ENCODE results near the gene ARHGAP20.
A peak's percentile ranks its signal among the peaks of the same experiment; 100 is the strongest.

ARHGAP20 gene

DNA sequence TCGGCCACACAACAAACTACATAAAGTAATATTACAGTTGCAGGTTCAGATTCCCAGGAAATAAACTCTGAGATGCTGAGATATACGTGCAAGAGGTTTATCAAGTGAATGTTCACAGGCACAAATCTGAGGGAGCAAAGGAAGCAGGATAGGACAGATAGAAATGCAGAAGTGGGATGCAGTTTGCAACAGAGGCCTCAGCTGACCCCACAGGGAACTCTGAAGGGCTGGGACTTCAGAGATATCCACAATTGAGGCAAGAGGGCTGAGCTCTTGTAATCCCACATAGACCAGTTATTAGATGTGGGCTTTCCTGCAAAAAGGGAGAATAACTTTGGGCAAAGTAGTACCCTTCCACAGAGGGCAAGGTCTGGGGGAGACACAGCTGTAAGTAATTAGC lies 25.4 kb upstream of the ARHGAP20 start:
- Histone ChIP-seq H3K9me3 (replicated peaks; ENCODE audit: low read length) (no peaks in the 10 kb centered on the region), H3K4me2 (ENCODE audit: low read length) (no peak overlapping the region)

DNA sequence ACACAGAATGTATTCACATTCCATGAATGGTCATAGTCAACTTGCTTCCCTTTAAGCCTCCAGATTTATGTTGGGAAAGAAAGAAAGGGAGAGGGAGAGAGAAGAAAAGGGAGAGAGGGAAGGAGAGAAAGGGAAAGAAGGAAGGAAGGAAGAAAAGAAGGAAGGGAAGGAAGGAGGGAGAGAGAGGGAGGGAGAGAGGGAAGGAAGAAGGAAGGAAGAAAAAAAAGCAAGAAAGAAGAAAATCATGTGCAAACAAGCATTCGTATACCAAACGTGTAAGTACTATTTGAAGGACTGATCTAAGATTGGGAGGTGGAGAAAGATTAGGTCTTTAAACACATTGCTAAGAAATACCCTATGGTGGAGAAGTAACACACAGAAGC lies 23.9 kb upstream of the ARHGAP20 start:
- Histone ChIP-seq H3K36me3 (ENCODE audit: insufficient read depth, low read length) (no peaks in the 10 kb centered on the region), H3K27me3 (ENCODE audit: control insufficient read depth, insufficient read depth, low read length) (no peaks in the 10 kb centered on the region), H3K4me2 (ENCODE audit: low read length) (no peak overlapping the region), H3K4me1 (ENCODE audit: control insufficient read depth, insufficient read depth, low read length) (no peaks in the 10 kb centered on the region), H3K9me3 (replicated peaks; ENCODE audit: low read length) (no peaks in the 10 kb centered on the region), H3K9ac (ENCODE audit: low read depth, low read length) (no peak overlapping the region), H3K4me3 (ENCODE audit: low read length) (no peak overlapping the region)

More for the DNA sequence above, 25.4 kb upstream of the ARHGAP20 start:
- no peaks in the 10 kb centered on the region for H3K36me3 ChIP-seq (ENCODE audit: insufficient read depth, low read length)
- H3K4me1 ChIP-seq (ENCODE audit: control insufficient read depth, insufficient read depth, low read length) = no peaks in the 10 kb centered on the region
- no peak overlapping the region for H3K9ac ChIP-seq (ENCODE audit: low read depth, low read length)
- H3K4me3 ChIP-seq (ENCODE audit: low read length) = no peak overlapping the region
- no peaks in the 10 kb centered on the region for H3K27me3 ChIP-seq (ENCODE audit: control insufficient read depth, insufficient read depth, low read length)

DNA sequence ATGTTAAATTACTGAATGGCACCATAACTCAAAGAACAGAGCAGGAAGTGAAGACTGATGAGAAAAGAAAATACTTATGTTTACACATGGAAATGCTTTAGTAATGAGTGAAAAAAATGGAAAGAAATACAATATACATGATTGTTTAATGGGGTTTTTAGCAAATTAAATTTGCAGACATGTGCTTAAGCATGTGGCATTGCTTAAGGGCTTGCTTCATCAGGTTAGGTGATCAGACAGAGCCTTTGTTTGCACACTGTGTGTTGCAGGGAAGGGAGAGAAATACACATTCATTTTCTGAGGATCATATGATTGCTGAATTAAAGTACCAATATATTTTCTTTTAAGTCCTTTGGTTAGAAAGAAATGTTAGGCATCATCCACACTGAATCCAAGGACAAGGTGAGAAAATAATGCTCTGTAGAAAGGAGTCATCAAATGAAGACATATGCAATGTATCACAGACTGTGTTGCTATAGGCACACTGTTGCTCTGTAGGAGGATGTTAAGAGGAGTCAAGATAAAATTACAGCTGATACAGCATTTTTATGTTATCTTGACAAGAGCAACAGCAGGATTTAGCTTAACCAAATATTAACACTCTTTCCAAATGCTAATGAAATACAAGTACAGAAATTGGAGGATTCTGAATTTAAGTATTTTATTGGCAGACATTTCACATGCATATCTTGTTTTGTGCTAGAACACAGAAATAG lies 23.4 kb upstream of the ARHGAP20 start:
- Histone ChIP-seq H3K9ac (ENCODE audit: low read depth, low read length) (no peak overlapping the region), H3K36me3 (ENCODE audit: insufficient read depth, low read length) (no peaks in the 10 kb centered on the region), H3K4me3 (ENCODE audit: low read length) (no peak overlapping the region), H3K9me3 (replicated peaks; ENCODE audit: low read length) (no peaks in the 10 kb centered on the region), H3K4me1 (ENCODE audit: control insufficient read depth, insufficient read depth, low read length) (no peaks in the 10 kb centered on the region), H3K27me3 (ENCODE audit: control insufficient read depth, insufficient read depth, low read length) (no peaks in the 10 kb centered on the region), H3K4me2 (ENCODE audit: low read length) (no peak overlapping the region)

DNA sequence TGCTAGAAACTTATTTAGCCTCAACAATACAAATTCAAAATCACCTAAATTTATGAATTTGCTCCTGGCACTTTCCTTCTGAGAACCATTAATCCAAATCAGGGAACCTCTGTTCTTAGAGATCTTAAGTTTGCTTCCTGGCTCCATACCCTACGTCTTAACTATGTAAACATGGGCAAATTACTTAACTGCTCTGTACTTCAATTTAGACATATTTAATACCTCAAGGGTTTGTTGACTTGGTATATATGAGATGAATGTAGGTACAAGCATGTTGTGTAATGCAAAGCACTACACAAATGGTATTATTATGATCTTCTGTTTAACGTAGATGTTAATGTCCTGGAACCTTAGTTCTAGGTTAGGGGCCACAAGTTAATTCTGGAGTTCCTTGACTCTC lies 22.6 kb upstream of the ARHGAP20 start:
- H3K9me3 ChIP-seq (replicated peaks; ENCODE audit: low read length) = no peaks in the 10 kb centered on the region
- H3K27me3 ChIP-seq (ENCODE audit: control insufficient read depth, insufficient read depth, low read length) = no peaks in the 10 kb centered on the region
- no peak overlapping the region for H3K4me3 ChIP-seq (ENCODE audit: low read length)
- no peaks in the 10 kb centered on the region for H3K4me1 ChIP-seq (ENCODE audit: control insufficient read depth, insufficient read depth, low read length)
- no peak overlapping the region for H3K4me2 ChIP-seq (ENCODE audit: low read length)
- no peak overlapping the region for H3K9ac ChIP-seq (ENCODE audit: low read depth, low read length)
- H3K36me3 ChIP-seq (ENCODE audit: insufficient read depth, low read length) = no peaks in the 10 kb centered on the region

DNA sequence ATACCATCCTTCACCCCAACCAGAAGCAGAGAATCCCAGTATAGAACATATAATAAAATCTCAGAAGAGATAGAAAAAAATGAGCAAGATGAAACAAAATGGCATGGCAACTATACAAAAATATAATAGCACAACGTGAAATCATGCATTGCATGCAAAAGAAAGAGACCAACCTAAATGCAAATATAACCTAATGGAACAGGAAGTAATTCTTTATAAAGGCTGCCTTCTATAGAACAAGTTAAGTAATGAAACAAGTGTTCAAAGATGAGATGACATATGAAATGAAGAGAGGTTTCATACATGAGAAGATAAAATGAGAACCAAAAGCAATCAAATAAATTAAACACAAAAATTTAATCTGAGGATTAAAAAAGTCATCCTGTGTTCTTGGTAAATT lies 18.5 kb upstream of the ARHGAP20 start:
- H3K4me3 ChIP-seq (ENCODE audit: low read length) = no peak overlapping the region
- H3K9me3 ChIP-seq (replicated peaks; ENCODE audit: low read length) = no peaks in the 10 kb centered on the region
- no peaks in the 10 kb centered on the region for H3K36me3 ChIP-seq (ENCODE audit: insufficient read depth, low read length)
- H3K4me1 ChIP-seq (ENCODE audit: control insufficient read depth, insufficient read depth, low read length) = no peaks in the 10 kb centered on the region
- H3K4me2 ChIP-seq (ENCODE audit: low read length) = no peak overlapping the region
- no peak overlapping the region for H3K9ac ChIP-seq (ENCODE audit: low read depth, low read length)
- H3K27me3 ChIP-seq (ENCODE audit: control insufficient read depth, insufficient read depth, low read length) = no peaks in the 10 kb centered on the region

DNA sequence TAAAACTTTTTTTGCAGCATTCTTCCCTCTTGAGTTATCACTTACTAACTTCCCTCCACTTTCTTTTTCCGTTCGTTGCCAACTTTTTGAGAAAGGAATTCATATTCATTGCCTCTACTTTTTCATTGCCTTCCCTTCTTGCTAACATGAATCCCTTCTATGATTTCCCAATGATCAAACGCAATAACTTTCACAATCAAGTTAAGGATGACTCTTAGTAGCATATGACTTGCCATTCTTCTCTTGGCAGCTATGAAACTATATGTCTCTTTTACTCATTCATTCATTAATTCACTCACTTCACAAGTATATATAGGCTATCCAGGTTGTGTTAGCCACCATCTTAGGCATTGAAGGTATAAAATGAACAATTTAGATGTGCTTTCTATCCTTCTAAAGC lies 16.6 kb upstream of the ARHGAP20 start:
- H3K27me3 ChIP-seq (ENCODE audit: control insufficient read depth, insufficient read depth, low read length) = no peaks in the 10 kb centered on the region
- H3K36me3 ChIP-seq (ENCODE audit: insufficient read depth, low read length) = no peaks in the 10 kb centered on the region
- H3K9me3 ChIP-seq (replicated peaks; ENCODE audit: low read length) = no peaks in the 10 kb centered on the region
- no peak overlapping the region for H3K4me2 ChIP-seq (ENCODE audit: low read length)
- no peaks in the 10 kb centered on the region for H3K4me1 ChIP-seq (ENCODE audit: control insufficient read depth, insufficient read depth, low read length)
- no peak overlapping the region for H3K4me3 ChIP-seq (ENCODE audit: low read length)
- no peak overlapping the region for H3K9ac ChIP-seq (ENCODE audit: low read depth, low read length)

DNA sequence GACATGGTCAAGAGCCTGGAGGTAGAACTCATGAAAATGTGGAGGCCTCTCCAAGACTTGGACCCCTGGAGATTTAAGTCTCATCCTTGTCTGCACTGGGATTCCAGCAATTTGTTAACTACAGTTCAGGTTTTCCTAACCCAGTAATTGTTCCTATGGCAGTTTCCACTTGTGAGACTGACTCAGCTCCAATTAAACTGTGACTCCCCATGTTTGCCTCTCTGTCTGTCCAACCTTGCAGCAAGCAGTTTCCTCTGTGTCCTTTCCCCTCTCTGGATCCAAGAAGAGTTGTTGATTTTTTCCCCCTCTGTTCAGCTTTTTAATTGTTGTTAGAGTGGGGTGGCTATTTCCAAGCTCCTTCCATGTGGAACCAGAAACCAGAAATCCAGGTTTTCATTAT lies 16.2 kb upstream of the ARHGAP20 start:
- Histone ChIP-seq H3K36me3 (ENCODE audit: insufficient read depth, low read length) (no peaks in the 10 kb centered on the region), H3K4me2 (ENCODE audit: low read length) (no peak overlapping the region), H3K4me3 (ENCODE audit: low read length) (no peak overlapping the region), H3K9me3 (replicated peaks; ENCODE audit: low read length) (no peaks in the 10 kb centered on the region), H3K27me3 (ENCODE audit: control insufficient read depth, insufficient read depth, low read length) (no peaks in the 10 kb centered on the region), H3K4me1 (ENCODE audit: control insufficient read depth, insufficient read depth, low read length) (no peaks in the 10 kb centered on the region), H3K9ac (ENCODE audit: low read depth, low read length) (no peak overlapping the region)

DNA sequence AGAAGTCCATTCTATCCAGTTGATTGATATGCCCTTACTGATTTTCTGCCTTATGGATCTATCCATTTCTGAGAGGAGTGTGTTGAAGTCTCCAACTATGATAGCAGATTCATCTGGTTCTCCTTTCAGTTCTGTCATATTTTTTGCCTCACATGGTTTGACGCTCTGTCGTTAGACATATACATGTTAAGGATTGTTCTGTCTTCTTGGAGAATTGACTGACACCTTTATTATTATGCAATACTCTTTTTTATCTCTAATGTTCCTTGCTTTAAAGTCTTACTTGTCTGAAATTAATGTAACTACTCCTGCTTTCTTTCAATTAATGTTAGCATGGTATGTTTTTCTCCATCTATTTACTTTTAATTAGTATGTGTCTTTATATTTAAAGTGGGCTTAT lies 12.1 kb upstream of the ARHGAP20 start:
- Histone ChIP-seq H3K4me1 (ENCODE audit: control insufficient read depth, insufficient read depth, low read length) (no peaks in the 10 kb centered on the region), H3K4me2 (ENCODE audit: low read length) (no peak overlapping the region), H3K9me3 (replicated peaks; ENCODE audit: low read length) (no peaks in the 10 kb centered on the region), H3K4me3 (ENCODE audit: low read length) (no peak overlapping the region), H3K36me3 (ENCODE audit: insufficient read depth, low read length) (no peaks in the 10 kb centered on the region), H3K9ac (ENCODE audit: low read depth, low read length) (no peak overlapping the region), H3K27me3 (ENCODE audit: control insufficient read depth, insufficient read depth, low read length) (peaks cover 7% of the 10 kb centered on the region)

DNA sequence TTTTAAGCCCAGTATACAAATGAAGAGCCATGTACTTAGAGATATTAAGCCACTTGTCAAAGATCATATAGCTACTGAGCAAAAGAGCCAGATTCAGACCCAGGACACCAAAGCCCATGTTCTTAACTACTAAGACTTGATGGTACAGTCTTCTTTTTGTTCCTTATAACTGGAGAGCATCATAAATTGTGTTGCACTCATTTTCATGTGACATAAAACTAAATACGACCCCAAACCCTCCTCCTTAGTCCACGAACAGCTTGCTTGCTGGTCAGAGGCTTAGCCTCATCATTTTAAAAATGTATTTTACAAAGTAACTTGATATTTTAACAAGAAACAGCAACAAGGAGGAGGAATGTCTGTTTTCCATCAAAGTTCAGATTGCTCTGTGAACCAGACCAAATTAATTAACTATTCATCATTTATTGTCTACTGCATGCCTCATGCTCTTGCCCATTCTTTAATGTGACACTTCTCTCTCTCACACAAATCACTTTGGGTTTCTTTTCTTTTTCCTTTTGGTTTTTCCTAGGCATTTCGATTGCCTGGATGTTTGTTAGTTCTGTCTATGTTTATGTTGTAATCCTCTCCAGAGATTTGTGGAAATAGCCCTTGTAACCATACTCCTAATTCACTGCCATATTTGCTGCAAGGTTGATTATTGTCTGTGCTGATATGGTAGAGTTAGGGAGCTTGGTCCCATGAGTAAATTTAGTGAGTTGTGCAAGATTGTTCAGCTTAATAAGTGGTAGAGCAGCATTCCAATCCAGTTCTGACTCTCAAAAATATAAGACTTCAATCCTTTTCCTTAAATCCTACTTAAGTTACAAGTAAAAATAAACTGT lies 8.4 kb upstream of the ARHGAP20 start:
- Histone ChIP-seq H3K9me3 (replicated peaks; ENCODE audit: low read length) (no peaks in the 10 kb centered on the region), H3K4me2 (ENCODE audit: low read length) (no peak overlapping the region), H3K36me3 (ENCODE audit: insufficient read depth, low read length) (no peaks in the 10 kb centered on the region), H3K27me3 (ENCODE audit: control insufficient read depth, insufficient read depth, low read length) (peaks cover 7% of the 10 kb centered on the region), H3K4me1 (ENCODE audit: control insufficient read depth, insufficient read depth, low read length) (peaks cover 10% of the 10 kb centered on the region), H3K9ac (ENCODE audit: low read depth, low read length) (no peak overlapping the region), H3K4me3 (ENCODE audit: low read length) (no peak overlapping the region)

DNA sequence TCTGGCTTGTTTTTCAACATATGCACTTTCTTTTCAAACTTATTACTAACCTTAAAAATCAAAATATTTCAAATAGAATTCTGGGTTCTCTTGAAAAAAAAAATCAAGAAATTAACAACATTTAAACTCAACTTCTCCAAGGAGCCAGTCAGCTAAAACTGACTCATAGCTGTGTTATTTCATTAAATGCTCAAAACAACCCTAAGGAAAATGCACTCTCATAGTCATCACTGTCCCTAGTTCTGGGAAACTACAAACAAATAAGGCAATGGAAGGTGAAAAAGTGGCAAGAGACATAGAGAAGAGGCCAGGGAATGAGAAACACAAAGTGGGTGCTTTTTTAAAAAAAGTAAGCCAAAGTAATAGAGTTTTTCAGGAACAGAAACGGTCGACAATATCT lies 4.1 kb upstream of the ARHGAP20 start:
- peaks cover 25% of the 10 kb centered on the region for H3K4me1 ChIP-seq (ENCODE audit: control insufficient read depth, insufficient read depth, low read length)
- H3K4me2 ChIP-seq (ENCODE audit: low read length) = no peak overlapping the region
- no peak overlapping the region for H3K9ac ChIP-seq (ENCODE audit: low read depth, low read length)
- peaks cover 4% of the 10 kb centered on the region for H3K27me3 ChIP-seq (ENCODE audit: control insufficient read depth, insufficient read depth, low read length)
- no peaks in the 10 kb centered on the region for H3K36me3 ChIP-seq (ENCODE audit: insufficient read depth, low read length)
- no peak overlapping the region for H3K4me3 ChIP-seq (ENCODE audit: low read length)
- no peaks in the 10 kb centered on the region for H3K9me3 ChIP-seq (replicated peaks; ENCODE audit: low read length)

DNA sequence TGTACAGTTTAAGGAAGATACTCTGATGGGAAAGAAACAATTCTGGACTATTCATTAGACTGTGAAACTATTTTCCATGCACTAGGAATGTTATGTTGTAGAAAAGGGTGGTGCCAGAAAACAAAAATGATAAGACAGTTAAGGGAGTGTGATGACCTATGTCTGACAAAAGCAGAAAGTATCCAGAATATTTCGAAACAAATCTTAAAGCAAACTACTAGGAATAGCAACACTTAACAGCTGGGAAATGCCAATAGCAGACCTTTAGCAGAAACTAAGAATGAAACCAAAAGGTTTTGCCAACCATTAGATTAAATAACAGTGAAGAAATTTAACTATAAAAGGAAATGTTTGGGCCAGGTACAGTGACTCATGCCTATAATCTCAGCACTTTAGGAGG lies 3.3 kb upstream of the ARHGAP20 start:
- Histone ChIP-seq H3K4me2 (ENCODE audit: low read length) (no peak overlapping the region), H3K9ac (ENCODE audit: low read depth, low read length) (no peak overlapping the region), H3K4me3 (ENCODE audit: low read length) (no peak overlapping the region), H3K9me3 (replicated peaks; ENCODE audit: low read length) (no peaks in the 10 kb centered on the region), H3K4me1 (ENCODE audit: control insufficient read depth, insufficient read depth, low read length) (peaks cover 33% of the 10 kb centered on the region), H3K27me3 (ENCODE audit: control insufficient read depth, insufficient read depth, low read length) (peaks cover 4% of the 10 kb centered on the region), H3K36me3 (ENCODE audit: insufficient read depth, low read length) (no peaks in the 10 kb centered on the region)

DNA sequence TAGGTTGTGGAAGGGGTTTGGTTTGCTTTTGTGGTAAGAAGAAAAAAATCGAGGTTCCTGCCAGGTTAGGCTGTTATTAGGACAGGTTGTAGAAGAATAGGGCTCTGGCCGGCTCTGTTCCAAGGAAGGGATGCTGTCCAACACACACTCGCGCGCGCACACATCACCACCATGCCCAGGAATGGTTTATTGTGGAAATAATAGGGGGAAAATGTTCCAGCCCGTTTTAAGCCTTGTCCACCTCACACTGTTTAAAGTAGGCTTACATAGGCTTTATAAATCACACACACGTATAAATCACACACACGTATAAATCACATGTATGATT lies 1.2 kb upstream of the ARHGAP20 start:
- peaks cover 34% of the 10 kb centered on the region for H3K4me1 ChIP-seq (ENCODE audit: control insufficient read depth, insufficient read depth, low read length)
- peak overlapping the region; percentile 85 for H3K4me2 ChIP-seq (ENCODE audit: low read length)
- peaks cover 4% of the 10 kb centered on the region for H3K27me3 ChIP-seq (ENCODE audit: control insufficient read depth, insufficient read depth, low read length)
- H3K9me3 ChIP-seq (replicated peaks; ENCODE audit: low read length) = no peaks in the 10 kb centered on the region
- H3K9ac ChIP-seq (ENCODE audit: low read depth, low read length) = no peak overlapping the region
- no peak overlapping the region for H3K4me3 ChIP-seq (ENCODE audit: low read length)
- H3K36me3 ChIP-seq (ENCODE audit: insufficient read depth, low read length) = no peaks in the 10 kb centered on the region

Data from skeletal muscle satellite cell (primary cell).